NCI-H226 (cell line): ENCODE measurements around the gene UBAP1L.
"Not testable (repeated sequence)": the region's sequence is repeated elsewhere in the genome, so short reads cannot be mapped to it uniquely, and the experiment has no call there.

Source experiments
- DNase-seq: peaks from one replicate; pipeline ENCODE4 v3.0.0-alpha.2; 2015

Gene UBAP1L

GRCh38 chr15:65115086-65115485, at the start of gene UBAP1L:
Gene UBAP1L, minus strand, starts transcription at chr15:65115200. Its CDS starts 8,985 bp downstream, at chr15:65106215.
- DNase-seq, result no peak

GRCh38 chr15:65164139-65164538, 49.1 kb upstream of the UBAP1L start:
- no peak for DNase-seq

GRCh38 chr15:65163041-65163440, 48.0 kb upstream of the UBAP1L start:
- no peak for DNase-seq

GRCh38 chr15:65156692-65157091, 41.7 kb upstream of the UBAP1L start:
- no peak for DNase-seq

- no peak for DNase-seq
Measured at GRCh38 chr15:65154720-65155119, 39.7 kb upstream of the UBAP1L start.

GRCh38 chr15:65147902-65148301, 32.9 kb upstream of the UBAP1L start:
- no peak for DNase-seq

GRCh38 chr15:65146438-65146837, 31.4 kb upstream of the UBAP1L start:
- DNase-seq, result no peak

- not testable (repeated sequence) for DNase-seq
Measured at GRCh38 chr15:65138631-65139030, 23.6 kb upstream of the UBAP1L start.

GRCh38 chr15:65137893-65138292, 22.9 kb upstream of the UBAP1L start:
- not testable (repeated sequence) for DNase-seq

- not testable (repeated sequence) for DNase-seq
Measured at GRCh38 chr15:65137089-65137488, 22.1 kb upstream of the UBAP1L start.

GRCh38 chr15:65134538-65134937, 19.5 kb upstream of the UBAP1L start:
- no peak for DNase-seq

- peak; percentile 86 for DNase-seq
Measured at GRCh38 chr15:65133548-65134200, 18.7 kb upstream of the UBAP1L start, which contains the start of gene PDCD7. Gene PDCD7, minus strand, starts transcription at chr15:65133808. Its CDS starts 27 bp downstream, at chr15:65133781.

GRCh38 chr15:65132878-65133547, 18.0 kb upstream of the UBAP1L start:
- DNase-seq, result peak; percentile 47

- no peak for DNase-seq
Measured at GRCh38 chr15:65130941-65131340, 15.9 kb upstream of the UBAP1L start.

GRCh38 chr15:65115542-65115941, 542 bp upstream of the UBAP1L start:
- DNase-seq, result no peak

GRCh38 chr15:65110676-65111292, 4.2 kb downstream of the UBAP1L start:
- DNase-seq, result no peak

- no peak for DNase-seq
Measured at GRCh38 chr15:65106011-65106590, 8.9 kb downstream of the UBAP1L start.

- no peak for DNase-seq
Measured at GRCh38 chr15:65105038-65105437, 10.0 kb downstream of the UBAP1L start.

GRCh38 chr15:65102912-65103311, 12.1 kb downstream of the UBAP1L start:
- DNase-seq, result no peak

- DNase-seq, result no peak
Measured at GRCh38 chr15:65101891-65102708, 12.9 kb downstream of the UBAP1L start.

GRCh38 chr15:65101411-65101890, 13.5 kb downstream of the UBAP1L start:
- peak; percentile 38 for DNase-seq

- no peak for DNase-seq
Measured at GRCh38 chr15:65100442-65100841, 14.6 kb downstream of the UBAP1L start.

GRCh38 chr15:65099801-65100200, 15.2 kb downstream of the UBAP1L start:
- DNase-seq, result not testable (repeated sequence)
